C4-2B (cell line): Measurements from ENCODE around the gene LINC00305.

ENCODE experiments used
- CTCF ChIP-seq: fragments of 450-650 bp; conservative IDR thresholded peaks from 2 replicates; pipeline ENCODE4 v1.5.1; 2017; ENCODE audit warnings: mild to moderate bottlenecking
- ZFX ChIP-seq: fragments of 450-650 bp; IDR thresholded peaks from 2 replicates; pipeline ENCODE4 v1.6.1; 2017

- TF ChIP-seq CTCF (no peak), ZFX (no peak)
These were observed 38.0 kb downstream of the LINC00305 start for GRCh38 chr18:64110692-64111480.
